Stimulated activated CD4-positive, alpha-beta T cell treated with anti-CD3 and anti-CD28 coated beads, TNF-alpha, amount 100 ng/mL, for 4 hours (primary cell): ENCODE measurements around the gene ROBO1.
"Not testable (repeated sequence)": the region's sequence is repeated elsewhere in the genome, so short reads cannot be mapped to it uniquely, and the experiment has no call there.

Source experiments
- DNase-seq, 3 experiments: peaks; one replicate each; pipeline ENCODE4 v3.0.0-alpha.2; 2020; ENCODE audit warnings: low read depth in 3 of 3

ROBO1 gene

GRCh38 chr3:78801926-78802561, 965.8 kb downstream of the ROBO1 start:
- no peak for DNase-seq

- no peak for DNase-seq
Observed at GRCh38 chr3:78799681-78800080, 968.1 kb downstream of the ROBO1 start.

GRCh38 chr3:78798266-78798832, 969.4 kb downstream of the ROBO1 start:
- DNase-seq: no peak

DNA sequence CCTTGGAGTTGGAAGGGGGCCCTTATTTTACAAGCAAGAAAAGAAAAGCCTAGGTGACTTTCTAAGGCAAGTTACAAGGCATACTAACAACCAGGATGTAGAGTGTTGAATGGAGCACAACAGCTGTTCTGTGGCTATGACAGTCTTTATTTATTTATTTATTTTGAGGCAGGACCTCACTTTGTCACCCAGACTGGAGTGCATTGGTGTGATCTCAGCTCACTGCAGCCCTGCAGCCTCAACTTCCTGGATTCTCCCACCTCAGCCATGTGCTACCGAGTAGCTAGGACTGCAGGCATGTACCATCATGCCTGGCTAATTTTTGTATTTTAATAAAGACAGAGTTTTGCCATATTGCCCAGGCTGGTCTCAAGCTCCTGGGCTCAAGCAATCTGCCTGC, 973.4 kb downstream of the ROBO1 start:
- DNase-seq: no peak

GRCh38 chr3:78792733-78793132, 975.1 kb downstream of the ROBO1 start:
- no peak for DNase-seq

DNA sequence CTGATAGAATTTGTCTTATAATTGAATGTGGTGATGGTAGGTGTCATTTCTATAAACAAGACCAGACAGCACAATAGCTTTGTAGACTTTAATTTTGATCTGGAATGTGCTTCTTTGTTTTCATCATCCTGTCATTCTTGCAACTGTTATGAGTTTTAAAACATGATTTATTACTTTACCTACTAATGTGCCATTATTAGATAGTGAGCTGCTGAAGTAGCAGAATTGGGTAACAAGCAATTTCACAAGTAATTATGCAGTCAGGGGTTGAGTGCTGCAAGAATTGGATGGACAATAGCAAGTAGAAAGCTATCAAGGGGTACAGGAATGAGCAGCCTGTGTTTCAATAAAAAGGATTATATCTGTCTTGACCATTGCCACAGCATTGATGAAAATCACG, 975.6 kb downstream of the ROBO1 start:
- no peak for DNase-seq

DNA sequence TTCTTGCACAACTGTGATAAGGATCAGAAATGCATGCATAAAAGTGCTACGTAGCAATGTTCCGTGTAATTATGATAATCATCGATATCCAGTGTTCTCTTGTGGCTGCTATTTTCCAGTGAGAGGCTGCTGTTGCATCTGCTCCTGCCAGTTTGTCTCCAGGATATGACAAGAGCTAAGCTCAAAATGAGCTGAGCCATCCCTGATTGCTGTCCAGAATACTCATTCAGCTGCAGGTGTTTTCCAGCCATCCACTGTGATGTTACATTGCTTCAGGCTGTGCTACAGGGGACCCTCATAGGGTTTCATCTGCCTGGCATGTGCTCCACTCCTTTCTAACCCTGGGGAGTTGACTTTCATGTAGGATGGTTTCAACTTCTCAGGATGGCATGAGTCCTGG, 976.0 kb downstream of the ROBO1 start:
- DNase-seq: no peak

GRCh38 chr3:78788839-78789238, 979.0 kb downstream of the ROBO1 start:
- no peak for DNase-seq

DNA sequence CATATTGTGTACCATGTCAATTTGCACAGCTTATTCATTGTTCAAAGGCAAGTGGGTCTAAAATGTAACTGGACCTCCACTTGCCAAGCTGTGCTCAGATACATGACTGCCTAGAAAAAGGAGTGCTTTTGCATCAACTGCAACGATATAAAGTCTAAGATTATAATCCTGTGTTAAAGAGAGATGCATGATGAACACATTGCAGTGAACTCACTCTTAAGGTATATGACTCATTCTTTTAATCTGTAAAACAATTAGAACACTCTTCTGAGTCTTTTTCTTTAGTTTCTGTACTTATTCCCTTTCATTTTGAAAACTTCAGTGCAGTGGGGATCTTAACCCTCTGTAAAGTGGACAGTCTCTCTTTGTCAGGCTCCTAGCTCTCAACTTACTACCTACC, 982.8 kb downstream of the ROBO1 start:
- DNase-seq: no peak

- no peak for DNase-seq
Observed at GRCh38 chr3:78781351-78781750, 986.4 kb downstream of the ROBO1 start.

GRCh38 chr3:78765671-78766485, 1001.9 kb downstream of the ROBO1 start:
- DNase-seq: no peak

DNA sequence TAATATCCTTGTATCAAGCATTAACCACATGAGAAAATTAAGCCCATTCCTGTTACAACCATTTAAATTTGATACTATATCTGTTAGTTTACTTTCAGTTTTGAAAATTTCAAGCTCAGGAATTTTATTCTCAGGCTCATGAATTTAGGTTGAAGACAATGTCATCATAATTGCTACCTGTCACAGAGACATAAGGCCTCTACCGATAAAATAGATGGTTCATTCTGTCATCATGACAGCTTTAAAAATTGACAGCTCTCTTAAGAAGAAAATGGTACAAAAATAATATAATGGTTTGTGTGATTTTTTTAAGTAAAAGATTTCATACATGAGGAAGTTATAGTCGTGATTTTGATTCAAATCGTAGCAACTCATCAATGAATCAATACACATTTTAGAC, 1003.2 kb downstream of the ROBO1 start:
- no peak for DNase-seq

DNA sequence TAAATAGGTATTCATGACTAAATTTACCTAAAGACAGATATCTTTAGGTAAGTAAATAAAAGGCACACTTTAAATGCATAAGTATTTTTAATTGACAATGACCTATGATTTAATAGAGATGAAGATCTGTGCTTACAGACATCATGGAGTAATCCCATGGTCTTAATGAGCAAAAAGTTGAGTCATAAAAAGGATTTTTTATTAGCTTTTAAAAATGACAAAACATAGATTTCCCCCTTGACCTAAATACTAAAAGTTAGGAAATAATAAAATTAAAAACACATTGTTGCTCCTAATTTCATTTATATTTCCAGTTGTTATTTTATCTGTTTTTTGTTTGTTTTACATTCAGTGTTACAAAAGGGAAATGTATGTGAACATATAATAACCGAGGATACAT, 1005.7 kb downstream of the ROBO1 start:
- DNase-seq: no peak

DNA sequence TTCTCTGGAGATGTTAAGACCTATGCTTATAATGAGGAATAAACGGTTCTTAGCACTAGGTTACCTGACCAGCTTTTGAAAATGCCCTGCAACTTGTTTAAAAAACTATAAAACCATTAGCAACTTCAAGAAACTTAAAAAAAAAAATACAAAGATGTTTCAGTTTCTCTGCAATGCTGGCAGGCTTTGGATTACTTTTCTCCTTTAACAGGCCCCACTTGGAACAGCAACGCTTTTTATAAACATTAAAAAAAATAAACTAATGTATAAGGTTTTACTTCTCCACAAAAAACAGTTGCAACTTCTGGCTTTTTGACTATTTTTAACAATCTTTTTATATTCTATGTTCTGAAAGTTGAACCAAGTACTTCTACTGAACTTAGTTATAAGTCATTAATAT, 1006.7 kb downstream of the ROBO1 start:
- DNase-seq: no peak

DNA sequence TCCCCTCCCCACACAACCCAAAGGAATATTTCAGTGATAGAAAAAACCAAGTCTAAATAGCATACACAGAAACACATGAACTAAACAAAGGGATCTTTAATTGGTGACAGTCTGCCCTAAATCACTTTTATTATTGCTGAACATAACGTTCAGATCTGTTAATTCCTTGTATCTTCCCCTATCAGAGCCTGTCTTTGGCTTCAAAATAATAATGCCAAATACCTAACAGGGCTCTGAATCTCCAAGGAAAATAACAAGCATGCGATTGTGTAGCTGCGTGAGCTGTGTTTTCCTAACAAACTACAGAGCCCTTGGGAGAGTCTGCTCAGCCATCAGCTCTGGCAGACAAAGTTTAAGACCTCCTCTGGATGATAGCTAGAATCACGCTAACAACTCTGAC, 1010.1 kb downstream of the ROBO1 start:
- DNase-seq: no peak

DNA sequence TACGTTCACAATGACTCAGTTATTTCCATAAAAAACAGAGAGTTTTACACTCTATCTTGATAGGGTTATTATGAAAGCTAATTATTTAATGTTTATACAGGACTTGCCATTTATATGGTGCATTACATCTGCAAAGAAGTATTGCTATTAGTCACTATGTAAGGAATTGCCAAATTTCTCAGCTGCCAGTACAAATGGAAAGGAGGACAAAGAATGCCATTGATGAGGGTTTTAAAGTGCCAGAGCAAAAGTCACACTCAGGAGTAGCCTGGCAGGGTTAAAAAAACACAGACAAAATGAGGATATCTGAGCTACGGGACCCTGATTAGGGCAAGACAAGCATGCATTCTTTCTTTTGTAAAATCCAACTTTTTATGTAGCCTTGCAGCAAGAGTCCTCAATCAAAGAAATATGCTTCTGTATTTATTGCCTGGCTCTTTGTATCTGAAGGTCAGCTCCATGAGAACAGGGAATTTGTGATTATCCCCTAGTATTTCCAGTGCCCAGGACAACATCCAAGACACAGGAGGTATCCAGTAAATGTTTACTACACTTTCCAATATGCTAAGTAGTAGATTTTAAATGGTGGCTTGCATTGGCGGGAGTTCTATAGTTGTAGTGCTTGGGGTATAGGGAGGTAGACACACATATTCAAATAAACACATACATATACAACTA, 1013.6 kb downstream of the ROBO1 start:
- DNase-seq: no peak

DNA sequence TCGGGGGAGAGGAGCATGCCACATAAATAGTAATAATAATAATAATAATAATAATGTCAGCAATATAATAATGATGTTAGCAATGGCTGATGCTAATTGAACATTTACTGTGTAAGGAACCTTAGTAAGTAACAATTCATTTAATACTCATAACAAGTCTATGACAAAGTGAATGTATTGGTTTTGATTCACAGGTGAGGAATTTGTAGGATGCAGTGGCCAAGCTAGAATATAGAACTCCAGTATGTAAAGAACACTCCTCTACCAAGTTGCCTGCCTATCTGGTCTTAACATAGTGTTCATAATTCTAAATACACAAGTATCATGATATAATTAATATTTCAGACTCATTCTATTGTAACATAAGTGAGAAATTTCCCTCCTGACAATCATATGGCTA, 1016.5 kb downstream of the ROBO1 start:
- no peak for DNase-seq

DNA sequence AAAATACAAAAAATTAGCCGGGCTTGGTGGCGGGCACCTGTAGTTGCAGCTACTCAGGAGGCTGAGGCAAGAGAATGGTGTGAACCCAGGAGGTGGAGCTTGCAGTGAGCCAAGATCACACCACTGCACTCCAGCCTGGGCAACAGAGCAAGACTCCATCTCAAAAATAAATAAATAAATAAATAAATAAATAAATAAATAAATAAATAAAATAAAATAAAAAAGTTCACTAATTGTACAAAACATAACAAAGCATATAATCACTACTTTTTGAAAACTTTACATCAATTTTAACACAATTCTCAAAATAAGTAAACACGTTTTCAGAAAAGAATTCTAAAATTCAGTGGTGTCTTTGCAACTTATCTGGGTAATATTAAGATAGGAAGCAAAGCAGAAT, 1017.5 kb downstream of the ROBO1 start:
- DNase-seq: not testable (repeated sequence)

GRCh38 chr3:78749056-78749455, 1018.7 kb downstream of the ROBO1 start:
- no peak for DNase-seq

DNA sequence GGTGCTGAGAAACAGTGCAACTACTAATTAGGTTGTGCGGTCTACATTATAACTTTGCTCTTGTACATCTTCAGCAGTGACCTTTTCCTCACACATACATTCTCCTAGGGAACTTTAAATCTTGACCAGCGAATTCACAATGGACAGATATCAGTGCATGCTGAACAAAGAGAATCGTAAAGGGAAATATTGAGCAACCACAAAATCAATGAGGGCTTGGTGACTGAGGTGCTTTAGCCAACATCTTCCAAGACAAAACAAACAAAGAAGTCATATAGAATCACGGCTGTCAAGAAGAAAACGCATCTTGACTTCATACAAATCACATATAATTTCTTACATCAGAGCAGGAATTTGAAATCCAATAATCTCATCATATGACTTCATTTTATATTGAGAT, 1022.0 kb downstream of the ROBO1 start:
- no peak for DNase-seq

GRCh38 chr3:78742491-78742890, 1025.3 kb downstream of the ROBO1 start:
- DNase-seq: no peak

- no peak for DNase-seq
Observed at GRCh38 chr3:78742041-78742440, 1025.8 kb downstream of the ROBO1 start.
